ENCODE results near the gene DBX1.

The DBX1 gene

GRCh38 chr11:20120134-20120925 is 39.9 kb downstream of the DBX1 start:
- DNase-seq (ENCODE audit: low read depth): no peak

GRCh38 chr11:20119315-20119714 is 41.0 kb downstream of the DBX1 start:
- DNase-seq (ENCODE audit: low read depth): no peak

GRCh38 chr11:20118209-20118608 is 42.1 kb downstream of the DBX1 start:
- DNase-seq (ENCODE audit: low read depth): no peak

GRCh38 chr11:20117291-20117690 is 43.0 kb downstream of the DBX1 start:
- no peak for DNase-seq (ENCODE audit: low read depth)

- no peak for DNase-seq (ENCODE audit: low read depth)
Measured at GRCh38 chr11:20116825-20117224, 43.5 kb downstream of the DBX1 start.

- no peak for DNase-seq (ENCODE audit: low read depth)
Measured at GRCh38 chr11:20114588-20114987, 45.7 kb downstream of the DBX1 start.

GRCh38 chr11:20113149-20113438 is 47.2 kb downstream of the DBX1 start:
- peak; percentile 68 for DNase-seq (ENCODE audit: low read depth)

- peak; percentile 98 for DNase-seq (ENCODE audit: low read depth)
Measured at GRCh38 chr11:20112291-20113148, 47.8 kb downstream of the DBX1 start.

GRCh38 chr11:20111871-20112270 is 48.4 kb downstream of the DBX1 start:
- no peak for DNase-seq (ENCODE audit: low read depth)

- peak; percentile 94 for DNase-seq (ENCODE audit: low read depth)
Measured at GRCh38 chr11:20110908-20111669, 49.2 kb downstream of the DBX1 start.

- DNase-seq (ENCODE audit: low read depth): no peak
Measured at GRCh38 chr11:20109731-20110445, 50.4 kb downstream of the DBX1 start.
